DOHH2 (cell line): ENCODE results near the gene OR10H4.
"Not testable (repeated sequence)": the region's sequence is repeated elsewhere in the genome, so short reads cannot be mapped to it uniquely, and the experiment has no call there.

Experiments used
- H3F3A ChIP-seq: fragments of 200-600 bp; sonication (generic), shearing (Covaris generic); 2 replicates; pipeline ENCODE4 v1.6.0; 2016; ENCODE audit warnings: antibody characterized with exemption, mild to moderate bottlenecking; ENCODE audit not compliant: control insufficient read depth, insufficient read depth
- H3K27ac ChIP-seq: fragments of 200-600 bp; sonication (generic); 2 replicates; pipeline ENCODE4 v1.5.1; 2014; ENCODE audit warnings: low read depth, mild to moderate bottlenecking, low read length, moderate library complexity
- H3K27me3 ChIP-seq: fragments of 200-600 bp; sonication (generic); 2 replicates; pipeline ENCODE4 v1.6.1; 2014; ENCODE audit warnings: mild to moderate bottlenecking, low read length, mixed read lengths; ENCODE audit not compliant: control insufficient read depth
- H3K36me3 ChIP-seq: fragments of 200-600 bp; sonication (generic); 2 replicates; pipeline ENCODE4 v1.6.1; 2014; ENCODE audit warnings: mild to moderate bottlenecking, low read length, moderate library complexity, mixed read lengths; ENCODE audit not compliant: control insufficient read depth
- H3K4me1 ChIP-seq: fragments of 200-600 bp; sonication (generic); 2 replicates; pipeline ENCODE4 v1.6.1; 2014; ENCODE audit warnings: mild to moderate bottlenecking, low read length, mixed read lengths; ENCODE audit not compliant: control insufficient read depth
- H3K4me2 ChIP-seq: fragments of 200-600 bp; sonication (generic); 2 replicates; pipeline ENCODE4 v1.6.0; 2014; ENCODE audit warnings: mild to moderate bottlenecking, low read length, moderate library complexity
- H3K4me3 ChIP-seq: fragments of 200-600 bp; sonication (generic); 2 replicates; pipeline ENCODE4 v1.5.1; 2014; ENCODE audit warnings: mild to moderate bottlenecking, low read length, mixed read lengths
- H3K79me2 ChIP-seq: fragments of 200-600 bp; sonication (generic); 2 replicates; pipeline ENCODE4 v1.6.1; 2014; ENCODE audit warnings: mild to moderate bottlenecking, low read length, mixed read lengths; ENCODE audit not compliant: control insufficient read depth
- H3K9me2 ChIP-seq: fragments of 200-600 bp; sonication (generic); replicated peaks from 2 replicates; pipeline ENCODE4 v1.6.1; 2014; ENCODE audit warnings: mild to moderate bottlenecking, low read length, mixed read lengths; ENCODE audit not compliant: control insufficient read depth
- H3K9me3 ChIP-seq: fragments of 200-600 bp; sonication (generic); 2 replicates; pipeline ENCODE4 v1.6.1; 2014; ENCODE audit warnings: antibody characterized with exemption, low read length, mixed read lengths; ENCODE audit not compliant: control insufficient read depth, insufficient read depth
- H4K20me1 ChIP-seq: fragments of 200-600 bp; sonication (generic); 2 replicates; pipeline ENCODE4 v1.6.0; 2014; ENCODE audit warnings: low read depth, mild to moderate bottlenecking, antibody characterized with exemption, low read length, moderate library complexity; ENCODE audit not compliant: control insufficient read depth, insufficient read depth
- CTCF ChIP-seq: fragments of 200-600 bp; sonication (generic); IDR thresholded peaks from one replicate; pipeline ENCODE4 v1.5.1; 2014; ENCODE audit warnings: antibody characterized with exemption, mild to moderate bottlenecking, low read depth, low read length; ENCODE audit not compliant: poor library complexity, severe bottlenecking
- EZH2phosphoT487 ChIP-seq: fragments of 200-600 bp; sonication (generic); IDR thresholded peaks from 2 replicates; pipeline ENCODE4 v1.6.1; 2017; ENCODE audit warnings: borderline replicate concordance, mild to moderate bottlenecking, antibody characterized with exemption, low read length, moderate library complexity, mixed read lengths

The OR10H4 gene

GRCh38 chr19:15902254-15902653 lies 46.6 kb upstream of the OR10H4 start:
- Histone ChIP-seq H3K36me3 (no peaks in the 10 kb centered on the region), H3K4me1 (no peaks in the 10 kb centered on the region), H3K4me3 (no peak overlapping the region), H3K27ac (no peak overlapping the region), H3K27me3 (no peaks in the 10 kb centered on the region; the same call in 1 of the 2 replicates), H3K9me2 (no peaks in the 10 kb centered on the region), H3K9me3 (no peaks in the 10 kb centered on the region), H3K79me2 (no peaks in the 10 kb centered on the region), H3K4me2 (no peak overlapping the region), H3F3A (no peaks in the 10 kb centered on the region), H4K20me1 (no peaks in the 10 kb centered on the region)
- TF ChIP-seq CTCF = no peak

GRCh38 chr19:15902898-15903297 lies 45.9 kb upstream of the OR10H4 start:
- not testable (repeated sequence) for H3K36me3 ChIP-seq, H3K4me3 ChIP-seq, H3K27ac ChIP-seq, H3K27me3 ChIP-seq, H3F3A ChIP-seq, H3K79me2 ChIP-seq, H4K20me1 ChIP-seq, H3K9me3 ChIP-seq, H3K4me2 ChIP-seq, H3K4me1 ChIP-seq, H3K9me2 ChIP-seq

DNA sequence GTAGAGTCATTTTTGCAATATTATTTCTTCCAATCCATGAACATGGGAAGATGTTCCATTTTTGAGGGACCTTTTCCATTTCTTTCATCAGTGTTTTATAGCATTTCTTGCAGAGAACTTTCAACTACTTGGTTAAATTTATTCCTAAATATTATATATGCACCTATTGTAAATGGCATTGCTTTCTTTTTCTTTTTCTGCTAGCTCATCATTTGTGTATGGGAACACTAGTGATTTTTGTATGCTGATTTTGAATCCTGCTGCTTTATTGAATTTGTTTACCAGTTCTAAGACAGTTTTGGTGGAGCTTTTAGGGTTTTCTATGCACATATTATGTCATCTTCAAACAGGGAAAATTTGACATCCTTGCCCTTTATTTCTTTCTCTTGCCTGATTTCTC lies 43.8 kb upstream of the OR10H4 start:
- Histone ChIP-seq H3K27ac (no peak overlapping the region), H3K27me3 (peaks cover 4% of the 10 kb centered on the region), H3K4me2 (no peak overlapping the region)

GRCh38 chr19:15911599-15912235 lies 37.1 kb upstream of the OR10H4 start:
- TF ChIP-seq CTCF = no peak
- TF ChIP-seq EZH2phosphoT487 = no peak
- Histone ChIP-seq H3K9me3 (no peaks in the 10 kb centered on the region), H3K4me1 (no peaks in the 10 kb centered on the region), H3K27me3 (peaks cover 4% of the 10 kb centered on the region; the same call in 1 of the 2 replicates), H3K36me3 (no peaks in the 10 kb centered on the region), H3K9me2 (no peaks in the 10 kb centered on the region), H4K20me1 (no peaks in the 10 kb centered on the region), H3F3A (no peaks in the 10 kb centered on the region), H3K27ac (no peak overlapping the region), H3K79me2 (no peaks in the 10 kb centered on the region), H3K4me3 (no peak overlapping the region), H3K4me2 (no peak overlapping the region)

More for the DNA sequence above, 43.8 kb upstream of the OR10H4 start:
- TF ChIP-seq EZH2phosphoT487 (no peak), CTCF (no peak)
- Histone ChIP-seq H3K36me3 (no peaks in the 10 kb centered on the region), H3K9me2 (no peaks in the 10 kb centered on the region), H3K79me2 (no peaks in the 10 kb centered on the region), H3K9me3 (no peaks in the 10 kb centered on the region), H3K4me1 (no peaks in the 10 kb centered on the region), H4K20me1 (no peaks in the 10 kb centered on the region), H3F3A (no peaks in the 10 kb centered on the region), H3K4me3 (no peak overlapping the region)
